ENCODE measurements around the gene MYBPC2.

MYBPC2 gene

GRCh38 chr19:50427997-50428425 is 4.7 kb upstream of the MYBPC2 start:
- Histone ChIP-seq H3K36me3 (ENCODE audit: insufficient read depth, low read length) (peaks cover 45% of the 10 kb centered on the region), H3K4me2 (ENCODE audit: low read length) (peak overlapping the region; percentile 43; the same call in 1 of the 2 replicates), H3F3A (ENCODE audit: insufficient read depth, low read length) (no peaks in the 10 kb centered on the region; the same call in 1 of the 2 replicates), H3K4me1 (ENCODE audit: insufficient read depth, low read length, severe bottlenecking) (peaks cover 50% of the 10 kb centered on the region), H3K27ac (ENCODE audit: low read depth, low read length, poor library complexity, severe bottlenecking) (peak overlapping the region; percentile 88), H3K27me3 (ENCODE audit: insufficient read depth, low read length) (no peaks in the 10 kb centered on the region), H3K9ac (ENCODE audit: low read length) (no peak overlapping the region; the same call in 1 of the 2 replicates), H3K4me3 (ENCODE audit: low read depth, low read length, poor library complexity, severe bottlenecking) (peak overlapping the region; percentile 18), H3K79me2 (ENCODE audit: insufficient read depth, low read length) (no peaks in the 10 kb centered on the region), H3K9me3 (ENCODE audit: low read length) (no peaks in the 10 kb centered on the region), H4K20me1 (ENCODE audit: insufficient read depth, low read length) (no peaks in the 10 kb centered on the region), H2AFZ (ENCODE audit: low read length) (no peak overlapping the region), H3K9me2 (ENCODE audit: low read depth, low read length) (no peaks in the 10 kb centered on the region)
- TF ChIP-seq, protein P1, sequence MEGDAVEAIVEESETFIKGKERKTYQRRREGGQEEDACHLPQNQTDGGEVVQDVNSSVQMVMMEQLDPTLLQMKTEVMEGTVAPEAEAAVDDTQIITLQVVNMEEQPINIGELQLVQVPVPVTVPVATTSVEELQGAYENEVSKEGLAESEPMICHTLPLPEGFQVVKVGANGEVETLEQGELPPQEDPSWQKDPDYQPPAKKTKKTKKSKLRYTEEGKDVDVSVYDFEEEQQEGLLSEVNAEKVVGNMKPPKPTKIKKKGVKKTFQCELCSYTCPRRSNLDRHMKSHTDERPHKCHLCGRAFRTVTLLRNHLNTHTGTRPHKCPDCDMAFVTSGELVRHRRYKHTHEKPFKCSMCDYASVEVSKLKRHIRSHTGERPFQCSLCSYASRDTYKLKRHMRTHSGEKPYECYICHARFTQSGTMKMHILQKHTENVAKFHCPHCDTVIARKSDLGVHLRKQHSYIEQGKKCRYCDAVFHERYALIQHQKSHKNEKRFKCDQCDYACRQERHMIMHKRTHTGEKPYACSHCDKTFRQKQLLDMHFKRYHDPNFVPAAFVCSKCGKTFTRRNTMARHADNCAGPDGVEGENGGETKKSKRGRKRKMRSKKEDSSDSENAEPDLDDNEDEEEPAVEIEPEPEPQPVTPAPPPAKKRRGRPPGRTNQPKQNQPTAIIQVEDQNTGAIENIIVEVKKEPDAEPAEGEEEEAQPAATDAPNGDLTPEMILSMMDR (IDR thresholded peaks at IDR 0.05; ENCODE audit: low read length): no peak
- no peak for TF ChIP-seq EZH2 (IDR thresholded peaks at IDR 0.05; ENCODE audit: borderline replicate concordance, low read length)

GRCh38 chr19:50428772-50429463 is 3.8 kb upstream of the MYBPC2 start:
- no peak overlapping the region for H2AFZ ChIP-seq (ENCODE audit: low read length)
- no peaks in the 10 kb centered on the region for H3K9me2 ChIP-seq (ENCODE audit: low read depth, low read length)
- peaks cover 35% of the 10 kb centered on the region for H3K36me3 ChIP-seq (ENCODE audit: insufficient read depth, low read length)
- no peak overlapping the region; the same call in 1 of the 2 replicates for H3K9ac ChIP-seq (ENCODE audit: low read length)
- peak overlapping the region; percentile 43; the same call in 1 of the 2 replicates for H3K4me2 ChIP-seq (ENCODE audit: low read length)
- no peaks in the 10 kb centered on the region for H3K9me3 ChIP-seq (ENCODE audit: low read length)
- no peaks in the 10 kb centered on the region; the same call in 1 of the 2 replicates for H3F3A ChIP-seq (ENCODE audit: insufficient read depth, low read length)
- no peaks in the 10 kb centered on the region for H3K27me3 ChIP-seq (ENCODE audit: insufficient read depth, low read length)
- no peaks in the 10 kb centered on the region for H3K79me2 ChIP-seq (ENCODE audit: insufficient read depth, low read length)
- H3K27ac ChIP-seq (ENCODE audit: low read depth, low read length, poor library complexity, severe bottlenecking): peak overlapping the region; percentile 88
- no peaks in the 10 kb centered on the region for H4K20me1 ChIP-seq (ENCODE audit: insufficient read depth, low read length)
- no peak overlapping the region for H3K4me3 ChIP-seq (ENCODE audit: low read depth, low read length, poor library complexity, severe bottlenecking)
- TF ChIP-seq EZH2 (IDR thresholded peaks at IDR 0.05; ENCODE audit: borderline replicate concordance, low read length): no peak
- TF ChIP-seq, protein P1 (IDR thresholded peaks at IDR 0.05; ENCODE audit: low read length): no peak
- peaks cover 59% of the 10 kb centered on the region for H3K4me1 ChIP-seq (ENCODE audit: insufficient read depth, low read length, severe bottlenecking)

- Histone ChIP-seq H3K4me2 (ENCODE audit: low read length) (peak overlapping the region; percentile 100), H3K9me2 (ENCODE audit: low read depth, low read length) (no peaks in the 10 kb centered on the region), H4K20me1 (ENCODE audit: insufficient read depth, low read length) (no peaks in the 10 kb centered on the region), H2AFZ (ENCODE audit: low read length) (no peak overlapping the region), H3K27me3 (ENCODE audit: insufficient read depth, low read length) (no peaks in the 10 kb centered on the region), H3K36me3 (ENCODE audit: insufficient read depth, low read length) (peaks cover 20% of the 10 kb centered on the region; the same call in 1 of the 2 replicates), H3K4me1 (ENCODE audit: insufficient read depth, low read length, severe bottlenecking) (peaks cover 70% of the 10 kb centered on the region), H3K4me3 (ENCODE audit: low read depth, low read length, poor library complexity, severe bottlenecking) (peak overlapping the region; percentile 73), H3K27ac (ENCODE audit: low read depth, low read length, poor library complexity, severe bottlenecking) (peak overlapping the region; percentile 88), H3F3A (ENCODE audit: insufficient read depth, low read length) (no peaks in the 10 kb centered on the region; the same call in 1 of the 2 replicates), H3K9me3 (ENCODE audit: low read length) (no peaks in the 10 kb centered on the region), H3K79me2 (ENCODE audit: insufficient read depth, low read length) (no peaks in the 10 kb centered on the region), H3K9ac (ENCODE audit: low read length) (peak overlapping the region; percentile 89)
- TF ChIP-seq, protein P1 (IDR thresholded peaks at IDR 0.05; ENCODE audit: low read length): no peak
- TF ChIP-seq EZH2 (IDR thresholded peaks at IDR 0.05; ENCODE audit: borderline replicate concordance, low read length): no peak
Measured at GRCh38 chr19:50430888-50431342, 1.8 kb upstream of the MYBPC2 start.

Measured in OCI-LY1 (cell line).